Measurements from ENCODE around the gene DSCAML1. TPM values are rescaled to one million over a fixed set of nuclear protein-coding genes. Genes with fewer than 3 reads are reported as not detected.

DSCAML1 gene
- total RNA-seq, 2 donors from 2014 or later, result 0.08 TPM; not detected in 1

- DNase-seq (ENCODE audit: low spot score) (no peak), ATAC-seq (no peak)
- H3K27ac Mint-ChIP-seq, result no peak overlapping the region
- no peaks in the 10 kb centered on the region for H3K4me1 Mint-ChIP-seq (ENCODE audit: low read depth in 2 of 2)
- H3K27me3 Mint-ChIP-seq, result no peaks in the 10 kb centered on the region
- H3K9me3 Mint-ChIP-seq, result no peaks in the 10 kb centered on the region
- H3K4me3 Mint-ChIP-seq, result no peak overlapping the region
- H3K36me3 Mint-ChIP-seq, result peaks cover 7% of the 10 kb centered on the region
Measured at GRCh38 chr11:117392001-117392690, 404.9 kb downstream of the DSCAML1 start.

DNA sequence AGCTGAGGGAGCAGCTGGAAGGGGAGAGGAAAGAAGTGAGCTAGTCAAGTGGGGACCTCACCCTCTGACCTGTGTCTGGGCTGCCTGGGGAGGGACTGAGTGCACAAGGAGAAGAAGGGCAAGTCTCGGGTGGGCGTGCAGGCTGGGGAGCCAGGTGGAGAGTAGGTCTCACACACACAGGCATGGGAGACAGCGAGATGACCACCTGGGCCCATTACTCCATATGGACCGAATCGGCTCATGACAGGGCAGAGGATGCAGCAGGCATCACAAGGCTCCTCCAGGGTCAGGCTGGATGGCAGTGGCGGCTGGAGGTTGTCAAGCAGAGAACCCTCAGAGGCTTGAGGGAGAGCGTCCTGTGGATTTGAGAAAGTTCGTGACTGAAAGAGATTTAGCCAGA, 405.8 kb downstream of the DSCAML1 start:
- H3K27ac Mint-ChIP-seq, result peak overlapping the region in 1 of 2 donors; percentile 75
- H3K4me1 Mint-ChIP-seq (ENCODE audit: low read depth in 2 of 2), result no peaks in the 10 kb centered on the region
- H3K27me3 Mint-ChIP-seq, result no peaks in the 10 kb centered on the region
- H3K4me3 Mint-ChIP-seq, result no peak overlapping the region
- peaks cover 7% of the 10 kb centered on the region for H3K36me3 Mint-ChIP-seq
- no peak for ATAC-seq
- DNase-seq (ENCODE audit: low spot score), result no peak
- H3K9me3 Mint-ChIP-seq, result no peaks in the 10 kb centered on the region

DNA sequence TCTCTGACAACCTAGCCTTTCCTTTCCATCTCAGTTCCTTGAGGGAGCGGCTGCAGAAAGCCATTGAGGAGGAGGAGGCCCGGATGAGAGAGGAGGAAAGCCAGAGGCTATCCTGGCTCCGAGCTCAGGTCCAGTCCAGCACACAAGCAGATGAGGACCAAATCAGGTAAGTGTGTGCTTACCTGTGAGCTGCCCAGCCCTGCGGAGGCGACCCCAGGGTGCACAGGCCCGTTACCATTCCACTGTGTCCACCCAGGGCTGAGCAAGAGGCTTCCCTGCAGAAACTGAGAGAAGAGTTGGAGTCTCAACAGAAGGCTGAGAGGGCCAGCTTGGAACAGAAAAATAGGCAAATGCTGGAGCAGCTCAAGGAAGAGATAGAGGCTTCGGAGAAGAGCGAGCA, 406.3 kb downstream of the DSCAML1 start:
- Mint-ChIP-seq H3K36me3 (peaks cover 7% of the 10 kb centered on the region), H3K9me3 (no peaks in the 10 kb centered on the region), H3K4me3 (no peak overlapping the region), H3K4me1 (ENCODE audit: low read depth in 2 of 2) (no peaks in the 10 kb centered on the region), H3K27ac (peak overlapping the region in 1 of 2 donors; percentile 75), H3K27me3 (no peaks in the 10 kb centered on the region)
- ATAC-seq (no peak), DNase-seq (ENCODE audit: low spot score) (no peak)

GRCh38 chr11:117387992-117388755, 408.8 kb downstream of the DSCAML1 start:
- no peak overlapping the region for H3K27ac Mint-ChIP-seq
- H3K9me3 Mint-ChIP-seq, result no peaks in the 10 kb centered on the region
- H3K4me1 Mint-ChIP-seq (ENCODE audit: low read depth in 2 of 2), result no peaks in the 10 kb centered on the region
- H3K4me3 Mint-ChIP-seq, result no peak overlapping the region
- DNase-seq (ENCODE audit: low spot score), result no peak
- no peaks in the 10 kb centered on the region for H3K27me3 Mint-ChIP-seq
- no peak for ATAC-seq
- peaks cover 13% of the 10 kb centered on the region for H3K36me3 Mint-ChIP-seq

GRCh38 chr11:117385906-117386305, 411.1 kb downstream of the DSCAML1 start:
- Mint-ChIP-seq H3K4me3 (no peak overlapping the region), H3K9me3 (no peaks in the 10 kb centered on the region), H3K36me3 (peaks cover 13% of the 10 kb centered on the region), H3K27me3 (no peaks in the 10 kb centered on the region), H3K4me1 (ENCODE audit: low read depth in 2 of 2) (no peaks in the 10 kb centered on the region), H3K27ac (no peak overlapping the region)
- no peak for ATAC-seq
- no peak for DNase-seq (ENCODE audit: low spot score)

- Mint-ChIP-seq H3K27me3 (no peaks in the 10 kb centered on the region), H3K4me1 (ENCODE audit: low read depth in 2 of 2) (no peaks in the 10 kb centered on the region), H3K9me3 (no peaks in the 10 kb centered on the region), H3K27ac (no peak overlapping the region), H3K4me3 (no peak overlapping the region), H3K36me3 (peaks cover 13% of the 10 kb centered on the region)
- ATAC-seq (no peak), DNase-seq (ENCODE audit: low spot score) (no peak)
Measured at GRCh38 chr11:117385471-117385870, 411.5 kb downstream of the DSCAML1 start.

DNA sequence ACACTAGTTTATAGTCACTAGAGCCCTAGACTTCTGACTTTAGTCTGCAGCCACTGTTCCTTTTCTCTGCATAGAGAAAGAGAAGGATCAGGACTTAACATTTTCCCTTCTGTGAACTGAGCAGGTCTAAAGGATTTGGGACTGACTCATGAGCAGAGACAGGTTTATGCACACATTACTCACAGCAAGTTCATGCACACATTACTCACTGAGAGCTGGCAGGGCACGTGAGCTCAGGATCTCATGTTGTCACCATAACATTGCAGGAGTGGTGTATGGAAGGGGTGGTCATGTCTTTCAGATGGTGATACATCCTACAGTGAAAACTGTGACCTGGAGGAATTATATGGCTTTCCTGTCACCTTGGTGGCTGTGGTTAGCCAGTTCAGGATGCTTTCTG, 413.0 kb downstream of the DSCAML1 start:
- no peak for DNase-seq (ENCODE audit: low spot score)
- no peak overlapping the region for H3K4me3 Mint-ChIP-seq
- ATAC-seq, result no peak
- H3K4me1 Mint-ChIP-seq (ENCODE audit: low read depth in 2 of 2), result no peaks in the 10 kb centered on the region
- H3K27ac Mint-ChIP-seq, result no peak overlapping the region
- H3K9me3 Mint-ChIP-seq, result no peaks in the 10 kb centered on the region
- H3K27me3 Mint-ChIP-seq, result no peaks in the 10 kb centered on the region
- peaks cover 7% of the 10 kb centered on the region for H3K36me3 Mint-ChIP-seq

GRCh38 chr11:117382746-117383145, 414.3 kb downstream of the DSCAML1 start:
- ATAC-seq, result no peak

DNA sequence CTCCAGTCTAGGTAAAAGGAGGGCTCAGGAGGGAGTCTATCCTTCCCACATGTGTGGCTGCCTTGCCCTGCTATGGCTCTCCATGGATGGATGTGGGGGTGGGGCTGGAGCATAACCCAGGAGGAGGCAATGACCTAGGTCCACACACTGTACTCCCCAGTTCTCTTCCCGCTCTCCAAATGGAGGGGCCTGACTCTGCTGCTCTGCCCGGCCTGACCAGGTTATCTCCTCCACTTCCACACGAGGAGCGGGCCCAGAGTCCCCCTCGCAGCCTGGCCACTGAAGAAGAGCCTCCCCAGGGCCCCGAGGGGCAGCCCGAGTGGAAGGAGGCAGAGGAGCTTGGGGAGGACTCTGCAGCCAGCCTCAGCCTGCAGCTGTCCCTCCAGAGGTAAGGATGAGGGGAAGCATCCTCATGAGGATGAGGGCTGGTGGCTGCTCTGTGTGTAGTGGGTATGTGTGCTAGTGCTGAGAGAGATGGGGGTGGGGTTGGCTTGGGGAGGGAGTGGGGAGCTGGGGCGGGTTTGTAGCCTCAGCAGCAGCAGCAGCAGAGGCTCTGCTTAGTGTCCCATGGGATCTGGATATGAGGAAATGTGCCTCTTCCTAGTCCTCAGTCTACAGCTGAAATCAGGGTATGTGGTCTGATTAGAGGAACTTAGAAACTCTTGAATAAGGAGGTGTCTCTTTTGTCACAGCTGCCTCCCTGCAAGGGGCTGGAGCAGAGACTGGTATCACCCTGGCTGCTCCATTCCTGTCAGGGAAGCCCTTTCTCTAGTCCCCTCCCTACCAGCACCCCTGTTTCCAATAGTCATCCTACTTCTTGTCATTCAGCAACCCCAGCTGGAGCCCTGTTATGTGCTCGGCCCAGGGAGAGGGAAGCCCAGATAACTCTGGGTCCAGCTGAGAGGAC, 415.3 kb downstream of the DSCAML1 start:
- peaks cover 7% of the 10 kb centered on the region for H3K36me3 Mint-ChIP-seq
- H3K27me3 Mint-ChIP-seq, result no peaks in the 10 kb centered on the region
- no peaks in the 10 kb centered on the region for H3K4me1 Mint-ChIP-seq (ENCODE audit: low read depth in 2 of 2)
- no peak for ATAC-seq
- no peak overlapping the region for H3K27ac Mint-ChIP-seq
- no peak overlapping the region for H3K4me3 Mint-ChIP-seq
- DNase-seq (ENCODE audit: low spot score), result no peak
- H3K9me3 Mint-ChIP-seq, result no peaks in the 10 kb centered on the region

More at GRCh38 chr11:117382746-117383145, 414.3 kb downstream of the DSCAML1 start:
- Mint-ChIP-seq H3K36me3 (peaks cover 7% of the 10 kb centered on the region), H3K4me3 (no peak overlapping the region), H3K27ac (no peak overlapping the region), H3K4me1 (ENCODE audit: low read depth in 2 of 2) (no peaks in the 10 kb centered on the region), H3K9me3 (no peaks in the 10 kb centered on the region), H3K27me3 (no peaks in the 10 kb centered on the region)
- DNase-seq (ENCODE audit: low spot score), result no peak

- Mint-ChIP-seq H3K4me3 (no peak overlapping the region), H3K9me3 (no peaks in the 10 kb centered on the region), H3K4me1 (ENCODE audit: low read depth in 2 of 2) (no peaks in the 10 kb centered on the region), H3K36me3 (peaks cover 13% of the 10 kb centered on the region), H3K27ac (no peak overlapping the region), H3K27me3 (no peaks in the 10 kb centered on the region)
- ATAC-seq (peak in 1 of 2 donors; percentile 38), DNase-seq (ENCODE audit: low spot score) (no peak)
Measured at GRCh38 chr11:117380676-117381075, 416.3 kb downstream of the DSCAML1 start.

DNA sequence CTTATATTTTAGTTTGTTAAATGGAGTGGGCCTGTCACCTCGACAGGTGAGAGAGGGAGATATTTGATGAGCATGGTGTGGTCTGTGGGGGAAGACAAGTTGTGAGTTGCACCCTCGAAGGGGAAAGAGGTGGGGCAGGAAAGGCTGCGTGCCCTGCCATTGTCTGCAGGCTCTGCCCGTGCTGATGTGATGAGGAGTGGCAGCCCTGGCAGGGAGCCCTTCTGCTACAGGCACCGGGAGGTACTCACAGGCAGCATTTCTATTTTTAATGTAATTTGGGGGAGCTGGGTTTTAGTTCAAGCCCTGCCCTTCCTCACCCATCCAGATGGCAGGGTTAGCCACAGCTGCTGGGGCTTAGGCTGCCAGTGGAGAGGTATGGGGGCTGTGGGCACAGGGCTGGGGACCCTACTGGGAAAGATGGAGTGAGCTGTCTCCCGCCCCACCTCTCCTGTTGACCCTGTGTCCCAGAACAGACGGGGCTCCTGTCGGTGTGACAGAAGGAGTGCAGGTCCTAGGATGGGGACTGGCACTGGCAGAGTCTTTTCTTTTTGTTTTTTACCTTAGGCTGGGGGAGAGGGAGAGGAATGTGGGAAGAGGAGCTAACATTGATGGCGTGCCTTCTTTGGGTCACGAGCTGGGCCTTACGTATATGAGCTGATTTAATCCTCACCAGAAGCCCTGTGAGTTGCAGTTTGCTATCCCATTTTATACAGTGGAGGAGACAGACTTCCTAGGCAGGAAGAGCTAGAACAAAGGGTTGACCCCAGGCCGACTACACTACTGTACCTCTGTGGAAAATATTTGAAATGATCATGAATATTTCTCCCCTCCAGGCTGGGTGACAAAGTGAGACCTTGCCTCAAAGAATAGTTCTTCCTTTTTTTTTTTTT, 417.8 kb downstream of the DSCAML1 start:
- no peak for DNase-seq (ENCODE audit: low spot score)
- H3K4me1 Mint-ChIP-seq (ENCODE audit: low read depth in 2 of 2), result no peaks in the 10 kb centered on the region
- no peak overlapping the region for H3K4me3 Mint-ChIP-seq
- H3K36me3 Mint-ChIP-seq, result peaks cover 10% of the 10 kb centered on the region
- H3K27me3 Mint-ChIP-seq, result no peaks in the 10 kb centered on the region
- no peaks in the 10 kb centered on the region for H3K9me3 Mint-ChIP-seq
- ATAC-seq, result no peak
- H3K27ac Mint-ChIP-seq, result no peak overlapping the region
